Astrocyte (in vitro differentiated cells and primary cell): Measurements from ENCODE around the gene PPP2R2B. TPM values are rescaled to one million over a fixed set of nuclear protein-coding genes. Genes with fewer than 3 reads are reported as not detected.
"Not testable (repeated sequence)": the region's sequence is repeated elsewhere in the genome, so short reads cannot be mapped to it uniquely, and the experiment has no call there.

Experiments
- DNase-seq: peaks from one replicate; pipeline ENCODE4 v3.0.0-alpha.2; 2010; ENCODE audit warnings: low read depth
- FAIRE-seq: peaks from 2 replicates; lab custom pipeline; 2011; peaks lifted over from hg19 to GRCh38; lab: Jason Lieb, UNC
- H2AFZ ChIP-seq: 2 replicates; pipeline ENCODE4 v1.6.0; 2012; ENCODE audit warnings: low read depth, low read length, inconsistent platforms
- H3K27ac ChIP-seq: 2 replicates; pipeline ENCODE4 v1.5.1; 2011; ENCODE audit warnings: low read depth, low read length, inconsistent platforms
- H3K27me3 ChIP-seq: 2 replicates; pipeline ENCODE4 v1.6.0; 2011; ENCODE audit warnings: low read length, inconsistent platforms; ENCODE audit not compliant: insufficient read depth
- H3K36me3 ChIP-seq: 2 replicates; pipeline ENCODE4 v1.5.1; 2011; ENCODE audit warnings: low read length, inconsistent platforms; ENCODE audit not compliant: insufficient read depth
- H3K4me1 ChIP-seq: 2 replicates; pipeline ENCODE4 v1.5.1; 2011; ENCODE audit warnings: low read length, inconsistent platforms; ENCODE audit not compliant: insufficient read depth
- H3K4me2 ChIP-seq: 2 replicates; pipeline ENCODE4 v1.6.0; 2012; ENCODE audit warnings: low read length, inconsistent platforms
- H3K4me3 ChIP-seq: 2 replicates; pipeline ENCODE4 v1.5.1; 2011; ENCODE audit warnings: low read depth, mild to moderate bottlenecking, low read length, inconsistent platforms; ENCODE audit not compliant: insufficient read depth
- H3K79me2 ChIP-seq: 2 replicates; pipeline ENCODE4 v1.6.0; 2012; ENCODE audit warnings: mild to moderate bottlenecking, low read length, inconsistent platforms; ENCODE audit not compliant: insufficient read depth
- H3K9ac ChIP-seq: 2 replicates; pipeline ENCODE4 v1.6.0; 2012; ENCODE audit warnings: mild to moderate bottlenecking, low read length, inconsistent platforms
- H3K9me3 ChIP-seq: 2 replicates; pipeline ENCODE4 v1.5.1; 2012; ENCODE audit warnings: low read depth, mild to moderate bottlenecking, low read length, inconsistent platforms; ENCODE audit not compliant: insufficient read depth
- H4K20me1 ChIP-seq: 2 replicates; pipeline ENCODE4 v1.6.0; 2012; ENCODE audit warnings: low read length, inconsistent platforms; ENCODE audit not compliant: insufficient read depth
- H3K27ac Mint-ChIP-seq: one replicate; pipeline ENCODE4 v1.8.0; 2021; ENCODE audit warnings: mild to moderate bottlenecking, mixed read lengths; ENCODE audit not compliant: unreplicated experiment
- H3K27me3 Mint-ChIP-seq: one replicate; pipeline ENCODE4 v1.8.0; 2021; ENCODE audit warnings: low read depth, mixed read lengths; ENCODE audit not compliant: unreplicated experiment
- H3K36me3 Mint-ChIP-seq: one replicate; pipeline ENCODE4 v1.8.0; 2021; ENCODE audit warnings: low read depth, mixed read lengths; ENCODE audit not compliant: unreplicated experiment
- H3K4me1 Mint-ChIP-seq: one replicate; pipeline ENCODE4 v1.8.0; 2021; ENCODE audit warnings: low read depth, mixed read lengths; ENCODE audit not compliant: unreplicated experiment
- H3K4me3 Mint-ChIP-seq: one replicate; pipeline ENCODE4 v1.8.0; 2021; ENCODE audit warnings: mild to moderate bottlenecking, moderate library complexity, mixed read lengths; ENCODE audit not compliant: unreplicated experiment
- H3K9me3 Mint-ChIP-seq: one replicate; pipeline ENCODE4 v1.8.0; 2021; ENCODE audit warnings: mild to moderate bottlenecking, mixed read lengths; ENCODE audit not compliant: unreplicated experiment
- CTCF ChIP-seq: IDR thresholded peaks from 2 replicates; pipeline ENCODE4 v1.5.1; 2011; ENCODE audit warnings: low read depth, mild to moderate bottlenecking, inconsistent platforms, low read length, moderate library complexity; ENCODE audit not compliant: insufficient read depth
- EZH2 ChIP-seq: IDR thresholded peaks from 2 replicates; pipeline ENCODE4 v1.6.1; 2012; ENCODE audit warnings: mild to moderate bottlenecking, low read length, inconsistent platforms; ENCODE audit not compliant: insufficient read depth
- total RNA-seq: library from RNA; stranded (reverse); gene quantifications from 2 replicates; pipeline ENCODE4 v1.2.1, GENCODE V29; 2021

PPP2R2B gene
- total RNA-seq, 1 donor from 2014 or later = 5.2 TPM

GRCh38 chr5:146560205-146560812 is 318.2 kb downstream of the PPP2R2B start:
- FAIRE-seq (peak; percentile 70), DNase-seq (peak; percentile 65)
- peaks cover 2% of the 10 kb centered on the region for H3K9me3 Mint-ChIP-seq
- peak overlapping the region; percentile 42 for H3K4me2 ChIP-seq
- H3K9ac ChIP-seq = peak overlapping the region; percentile 32
- peak overlapping the region; percentile 70 for H3K27ac ChIP-seq
- H4K20me1 ChIP-seq = no peaks in the 10 kb centered on the region
- H3K27me3 ChIP-seq = no peaks in the 10 kb centered on the region
- peak overlapping the region; percentile 45 for H3K4me3 Mint-ChIP-seq
- no peak overlapping the region for H3K4me3 ChIP-seq
- H3K9me3 ChIP-seq = no peaks in the 10 kb centered on the region
- no peak for TF ChIP-seq EZH2
- no peak for TF ChIP-seq CTCF
- no peaks in the 10 kb centered on the region for H3K36me3 ChIP-seq
- H3K4me1 ChIP-seq = peaks cover 27% of the 10 kb centered on the region
- no peaks in the 10 kb centered on the region for H3K36me3 Mint-ChIP-seq
- no peak overlapping the region for H3K27ac Mint-ChIP-seq
- H2AFZ ChIP-seq = no peak overlapping the region
- no peaks in the 10 kb centered on the region for H3K27me3 Mint-ChIP-seq
- peaks cover 12% of the 10 kb centered on the region for H3K4me1 Mint-ChIP-seq
- H3K79me2 ChIP-seq = no peaks in the 10 kb centered on the region

- DNase-seq, H3K27ac ChIP-seq, H3K9me3 Mint-ChIP-seq, H3K36me3 Mint-ChIP-seq, H3K4me1 Mint-ChIP-seq, H3K9me3 ChIP-seq, FAIRE-seq, H3K4me2 ChIP-seq, H3K27me3 Mint-ChIP-seq, H4K20me1 ChIP-seq, H3K9ac ChIP-seq, H3K79me2 ChIP-seq, H2AFZ ChIP-seq, H3K27ac Mint-ChIP-seq, H3K4me3 Mint-ChIP-seq, H3K27me3 ChIP-seq, H3K4me3 ChIP-seq, H3K36me3 ChIP-seq: not testable (repeated sequence)
- peaks cover 21% of the 10 kb centered on the region for H3K4me1 ChIP-seq
Observed at GRCh38 chr5:146556884-146557283, 321.7 kb downstream of the PPP2R2B start.

GRCh38 chr5:146553446-146553845 is 325.1 kb downstream of the PPP2R2B start:
- Histone ChIP-seq H3K4me2 (no peak overlapping the region), H3K79me2 (no peaks in the 10 kb centered on the region), H3K4me3 (no peak overlapping the region), H2AFZ (no peak overlapping the region), H3K27ac (no peak overlapping the region), H4K20me1 (no peaks in the 10 kb centered on the region), H3K27me3 (no peaks in the 10 kb centered on the region), H3K4me1 (no peaks in the 10 kb centered on the region), H3K36me3 (no peaks in the 10 kb centered on the region), H3K9ac (no peak overlapping the region), H3K9me3 (no peaks in the 10 kb centered on the region)
- H3K4me3 Mint-ChIP-seq = no peak overlapping the region
- no peak for DNase-seq
- TF ChIP-seq EZH2 = no peak
- no peak for TF ChIP-seq CTCF
- FAIRE-seq = no peak
- peaks cover 2% of the 10 kb centered on the region for H3K9me3 Mint-ChIP-seq
- H3K27ac Mint-ChIP-seq = no peak overlapping the region
- no peaks in the 10 kb centered on the region for H3K27me3 Mint-ChIP-seq
- H3K36me3 Mint-ChIP-seq = no peaks in the 10 kb centered on the region
- no peaks in the 10 kb centered on the region for H3K4me1 Mint-ChIP-seq
